Stimulated activated CD8-positive, alpha-beta memory T cell treated with anti-CD3 and anti-CD28 coated beads, Interleukin-7, amount 100 ng/mL, for 24 hours (primary cell): Measurements from ENCODE around the gene DNAAF3.

ENCODE experiments used
- DNase-seq: peaks from one replicate; pipeline ENCODE4 v3.0.0-alpha.2; 2020; ENCODE audit warnings: low read depth

DNAAF3 gene

GRCh38 chr19:55153652-55154264, 12.7 kb downstream of the DNAAF3 start:
- DNase-seq, result no peak

DNA sequence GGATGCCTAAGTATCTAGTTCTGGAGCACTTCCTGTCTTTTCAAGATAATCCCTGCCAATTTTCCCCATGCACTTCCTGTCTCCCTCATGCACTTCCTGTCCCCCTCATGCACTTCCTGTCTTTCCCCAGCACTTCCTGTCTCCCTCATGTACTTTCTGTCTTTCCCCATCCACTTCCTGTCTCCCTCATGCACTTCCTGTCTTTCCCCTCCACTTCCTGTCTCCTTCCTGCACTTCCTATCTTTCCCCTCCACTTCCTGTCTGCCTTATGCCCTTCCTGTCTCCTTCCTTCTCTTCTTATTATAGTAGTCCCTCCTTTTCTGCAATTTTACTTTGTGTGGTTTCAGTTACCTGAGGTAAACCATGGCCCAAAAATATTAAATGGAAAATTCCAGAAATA, 14.4 kb downstream of the DNAAF3 start:
- no peak for DNase-seq

GRCh38 chr19:55149078-55150003, 17.1 kb downstream of the DNAAF3 start, which contains the start of gene TNNT1:
TNNT1 (minus strand) TSS chr19:55149206; CDS start chr19:55147157, 2,049 bp downstream.
- no peak for DNase-seq

DNA sequence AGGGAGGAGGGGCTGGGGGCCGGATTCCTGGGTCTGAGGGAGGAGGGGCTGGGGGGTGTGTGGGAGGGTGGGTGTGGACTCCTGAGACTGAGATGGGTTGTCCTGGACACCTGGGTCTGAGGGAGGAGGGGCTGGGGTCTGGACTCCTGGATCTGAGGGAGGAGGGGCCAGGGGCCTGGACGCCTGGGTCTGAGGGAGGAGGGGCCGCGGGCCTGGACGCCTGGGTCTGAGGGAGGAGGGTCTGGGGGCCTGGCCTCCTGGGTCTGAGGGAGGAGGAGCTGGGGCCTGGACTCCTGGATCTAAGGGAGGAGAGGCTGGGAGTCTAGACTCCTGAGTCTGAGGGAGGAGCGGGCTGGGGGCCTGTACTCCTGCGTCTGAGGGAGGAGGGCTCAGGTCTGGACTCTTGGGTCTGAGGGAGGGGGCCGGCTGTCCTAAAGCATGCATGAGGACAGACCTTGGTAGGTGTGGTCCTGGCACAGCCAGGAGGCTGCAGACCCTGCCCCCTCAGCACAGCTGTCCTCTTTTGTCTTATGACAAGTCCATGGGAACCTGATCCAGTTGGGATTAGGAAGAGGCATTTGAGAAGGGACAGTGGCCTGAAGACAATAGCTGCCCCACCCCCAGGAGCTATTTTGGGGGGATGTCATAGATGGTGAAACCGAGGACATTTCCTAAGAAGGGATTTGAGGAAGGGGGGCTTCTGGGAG, 18.7 kb downstream of the DNAAF3 start:
- no peak for DNase-seq

GRCh38 chr19:55146705-55147273, 19.6 kb downstream of the DNAAF3 start:
- DNase-seq, result no peak

- DNase-seq, result no peak
Measured at GRCh38 chr19:55146078-55146704, 20.2 kb downstream of the DNAAF3 start.

- DNase-seq, result no peak
Measured at GRCh38 chr19:55145232-55145631, 21.2 kb downstream of the DNAAF3 start.

DNA sequence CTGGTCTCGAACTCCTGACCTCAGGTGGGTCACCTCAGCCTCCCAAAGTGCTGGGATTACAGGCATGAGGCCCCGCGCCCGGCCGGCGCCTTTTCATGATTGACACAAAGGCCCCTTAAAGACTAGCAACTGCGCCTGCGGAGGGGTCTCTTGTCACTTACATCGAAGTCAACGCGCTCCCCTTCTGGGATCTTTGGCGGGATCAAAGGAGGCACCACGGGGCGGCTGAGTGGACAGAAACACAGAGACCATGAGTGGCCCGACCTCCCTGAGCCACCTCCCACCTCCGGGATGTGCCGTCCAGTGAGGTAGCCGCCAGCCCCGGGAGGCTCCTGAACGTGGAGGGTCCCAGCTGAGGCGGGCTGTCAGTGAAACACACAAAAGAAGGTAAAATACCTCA, 24.7 kb downstream of the DNAAF3 start:
- no peak for DNase-seq

- no peak for DNase-seq
Measured at GRCh38 chr19:55137915-55138314, 28.5 kb downstream of the DNAAF3 start.

GRCh38 chr19:55136399-55137102, 29.9 kb downstream of the DNAAF3 start:
- no peak for DNase-seq

DNA sequence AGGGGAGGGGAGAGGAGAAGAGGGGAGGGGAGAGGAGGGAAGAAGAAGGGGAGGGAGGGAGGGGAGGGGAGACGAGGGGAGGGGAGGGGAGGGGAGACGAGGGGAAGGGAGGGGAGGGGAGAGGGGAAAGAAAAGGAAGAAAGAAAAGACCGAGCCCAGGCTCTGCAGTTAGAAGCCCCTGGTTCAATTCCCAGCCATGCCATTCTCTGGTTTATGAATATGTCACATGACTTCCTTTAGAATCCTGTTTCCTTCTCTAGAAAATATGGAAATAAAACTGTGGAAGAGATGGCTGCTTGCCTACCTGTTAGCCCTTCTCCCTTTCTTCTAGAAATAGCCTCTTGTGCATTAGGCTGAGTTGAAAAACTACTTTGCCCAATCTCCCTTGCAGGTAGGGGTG, 31.7 kb downstream of the DNAAF3 start:
- DNase-seq, result no peak

- DNase-seq, result no peak
Measured at GRCh38 chr19:55133639-55134444, 32.6 kb downstream of the DNAAF3 start.

DNA sequence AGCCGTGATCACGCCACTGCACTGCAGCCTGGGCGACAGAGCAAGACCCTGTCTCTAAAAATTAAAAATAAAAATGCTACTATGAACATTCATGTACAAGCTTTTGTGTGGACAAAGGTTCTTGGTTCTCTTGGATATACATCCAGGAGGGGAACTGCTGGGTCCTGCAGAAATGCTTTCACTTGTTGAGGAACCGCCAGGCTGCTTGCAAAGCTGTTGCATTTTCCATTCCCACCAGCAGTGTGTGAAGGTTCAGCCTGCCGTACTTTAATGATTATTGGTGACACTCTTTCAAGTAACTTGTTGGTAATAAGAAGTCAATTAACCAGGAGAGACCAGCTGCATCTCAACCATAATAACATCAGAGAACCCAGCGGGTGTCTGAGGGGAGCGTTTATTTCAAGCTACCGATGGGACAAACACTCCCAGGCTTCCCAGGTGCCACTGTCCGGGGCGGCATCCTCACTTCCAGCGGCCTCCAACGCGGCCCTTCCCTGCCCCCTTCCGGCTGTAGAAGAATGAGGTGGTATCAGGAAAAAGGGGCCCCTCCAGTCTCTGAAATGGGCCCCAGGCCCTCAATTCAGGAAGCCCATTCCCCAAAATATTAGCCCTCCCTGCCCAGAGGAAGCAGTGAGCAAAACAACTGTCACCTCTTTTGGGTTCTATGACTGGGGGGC, 33.8 kb downstream of the DNAAF3 start:
- DNase-seq, result no peak

DNA sequence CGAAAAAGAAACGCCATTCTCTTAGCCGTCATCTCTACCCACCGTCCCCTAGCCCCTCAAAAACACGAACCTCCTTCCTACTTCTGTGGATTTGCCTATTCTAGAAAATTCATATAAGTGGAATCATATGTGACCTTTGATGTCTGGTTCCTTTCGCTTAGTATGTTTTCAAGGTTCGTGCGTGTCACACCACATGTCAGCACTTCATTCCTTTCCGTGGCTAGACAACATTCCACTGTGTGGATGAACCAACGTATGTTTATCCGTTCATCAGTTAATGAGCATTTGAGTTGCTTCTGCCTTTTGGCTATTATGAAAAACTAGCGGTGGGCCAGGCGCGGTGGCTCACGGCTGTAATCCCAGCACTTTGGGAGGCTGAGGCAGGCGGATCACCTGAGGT, 35.0 kb downstream of the DNAAF3 start:
- DNase-seq, result no peak

DNA sequence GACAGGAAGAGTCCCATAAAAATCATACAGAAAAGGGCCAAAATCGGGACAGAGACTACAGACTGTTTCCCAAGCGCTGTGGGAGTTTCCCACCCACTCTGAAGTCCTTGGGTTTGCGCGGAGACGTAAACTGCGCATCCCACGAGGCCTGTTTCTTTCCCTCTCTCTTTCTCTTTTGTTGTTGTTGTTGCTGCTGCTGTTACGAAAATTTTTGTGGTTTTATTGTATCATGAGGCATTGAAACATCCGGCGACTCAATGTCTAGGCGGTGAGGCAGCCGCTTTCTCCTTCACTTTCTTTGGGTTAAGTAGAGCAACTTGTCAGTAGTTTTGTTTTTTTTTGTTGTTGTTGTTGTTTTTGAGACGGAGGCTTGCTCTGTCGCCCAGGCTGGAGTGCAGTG, 47.4 kb downstream of the DNAAF3 start:
- no peak for DNase-seq

GRCh38 chr19:55118401-55118991, 47.9 kb downstream of the DNAAF3 start:
- DNase-seq, result no peak

GRCh38 chr19:55117663-55118391, 48.6 kb downstream of the DNAAF3 start:
- DNase-seq, result peak; percentile 94

DNA sequence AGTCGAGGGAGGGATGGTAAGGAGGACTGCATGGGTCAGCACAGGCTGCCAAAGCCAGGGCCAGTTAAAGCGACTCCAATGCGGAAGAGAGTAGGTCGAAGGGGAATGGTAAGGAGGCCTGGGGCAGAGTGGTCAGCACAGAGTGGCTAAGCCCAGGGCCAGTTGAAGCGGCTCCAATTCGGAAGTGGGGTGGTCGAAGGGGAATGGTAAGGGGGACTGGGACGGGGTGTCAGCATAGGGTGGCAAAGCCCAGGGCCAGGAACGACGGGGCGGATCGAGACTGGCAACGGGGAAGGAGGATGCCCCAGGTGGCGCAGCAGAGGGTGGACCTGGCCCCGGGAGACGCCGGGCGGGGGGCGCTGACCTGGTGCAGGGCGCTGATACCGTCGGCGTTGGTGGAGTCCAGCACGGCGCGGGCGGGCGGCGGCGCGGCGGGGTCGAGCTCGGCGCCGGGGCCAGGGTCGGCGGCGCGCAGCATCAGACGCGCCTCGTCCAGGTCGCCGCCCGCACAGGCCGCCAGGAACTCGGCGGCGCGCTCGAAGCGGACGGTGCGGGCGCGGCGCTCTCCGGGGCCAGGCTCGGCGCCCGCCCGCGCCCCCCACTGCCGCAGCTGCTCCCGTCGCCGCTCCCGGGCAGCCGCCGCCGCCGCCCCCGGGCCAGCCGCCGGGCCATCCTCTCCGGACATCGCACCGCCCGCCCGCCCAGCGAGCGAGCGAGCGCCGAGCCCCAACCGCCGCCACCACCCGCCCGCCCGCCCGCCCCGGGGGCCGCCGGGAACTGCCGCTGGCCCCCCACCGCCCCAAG, 49.4 kb downstream of the DNAAF3 start, which contains the start of gene PPP1R12C:
TSS of gene PPP1R12C (minus strand) at position 779 of the 804 bp plus-strand sequence. CDS start at position 685, 94 bp downstream.
- no peak for DNase-seq
